ENCODE data around the gene NCOA6.

NCOA6 gene

GRCh38 chr20:34825530-34826362, at the start of gene NCOA6:
NCOA6 (minus strand) TSS chr20:34825651; CDS start chr20:34782355, 43,296 bp downstream.
- peak; percentile 59 for DNase-seq

GRCh38 chr20:34874094-34874654, 48.7 kb upstream of the NCOA6 start:
- peak; percentile 82 for DNase-seq

GRCh38 chr20:34873583-34874093, 48.2 kb upstream of the NCOA6 start:
- DNase-seq: no peak

GRCh38 chr20:34872622-34873224, 47.3 kb upstream of the NCOA6 start, which contains the start of gene GGT7:
GGT7 (minus strand) TSS chr20:34872856; CDS start chr20:34872815, 41 bp downstream.
- DNase-seq: peak; percentile 52

- no peak for DNase-seq
These were observed 46.6 kb upstream of the NCOA6 start for GRCh38 chr20:34871966-34872621.

- DNase-seq: no peak
These were observed 46.0 kb upstream of the NCOA6 start for GRCh38 chr20:34871320-34871926.

GRCh38 chr20:34864216-34864615, 38.8 kb upstream of the NCOA6 start:
- DNase-seq: no peak

GRCh38 chr20:34863421-34863965, 38.0 kb upstream of the NCOA6 start:
- DNase-seq: no peak

- DNase-seq: no peak
These were observed 37.3 kb upstream of the NCOA6 start for GRCh38 chr20:34862724-34863123.

GRCh38 chr20:34861386-34862084, 36.1 kb upstream of the NCOA6 start:
- DNase-seq: no peak

GRCh38 chr20:34859826-34860545, 34.5 kb upstream of the NCOA6 start:
- DNase-seq: no peak

GRCh38 chr20:34859367-34859766, 33.9 kb upstream of the NCOA6 start:
- no peak for DNase-seq

- DNase-seq: no peak
These were observed 26.8 kb upstream of the NCOA6 start for GRCh38 chr20:34852298-34852697.

GRCh38 chr20:34850969-34851368, 25.5 kb upstream of the NCOA6 start:
- DNase-seq: no peak

- DNase-seq: no peak
These were observed 24.3 kb upstream of the NCOA6 start for GRCh38 chr20:34849778-34850177.

- no peak for DNase-seq
These were observed 23.1 kb upstream of the NCOA6 start for GRCh38 chr20:34848597-34848996.

- DNase-seq: no peak
These were observed 18.0 kb upstream of the NCOA6 start for GRCh38 chr20:34843421-34843820.

GRCh38 chr20:34842143-34842542, 16.7 kb upstream of the NCOA6 start:
- no peak for DNase-seq

- DNase-seq: peak; percentile 42
These were observed 9.0 kb upstream of the NCOA6 start for GRCh38 chr20:34834459-34834893.

GRCh38 chr20:34831936-34832335, 6.5 kb upstream of the NCOA6 start:
- peak; percentile 74 for DNase-seq

GRCh38 chr20:34829191-34829590, 3.7 kb upstream of the NCOA6 start:
- no peak for DNase-seq
